Osteoblast (primary cell): ENCODE data around the gene MICAL3. TPM values are rescaled to one million over a fixed set of nuclear protein-coding genes. Genes with fewer than 3 reads are reported as not detected.

Experiments used
- DNase-seq: peaks from one replicate; pipeline ENCODE4 v3.0.0; 2011; ENCODE audit warnings: low spot score, mixed read lengths; ENCODE audit not compliant: insufficient read length; ENCODE audit errors: missing footprints
- H2AFZ ChIP-seq: 2 replicates; pipeline ENCODE4 v1.6.0; 2011; ENCODE audit warnings: mild to moderate bottlenecking, low read length
- H3K27ac ChIP-seq: 2 replicates; pipeline ENCODE4 v1.5.1; 2011; ENCODE audit warnings: mild to moderate bottlenecking, low read depth, low read length, moderate library complexity
- H3K27me3 ChIP-seq: 2 replicates; pipeline ENCODE4 v1.6.0; 2012; ENCODE audit warnings: mild to moderate bottlenecking, control low read depth, inconsistent platforms, low read length, moderate library complexity; ENCODE audit not compliant: insufficient read depth
- H3K36me3 ChIP-seq: 2 replicates; pipeline ENCODE4 v1.5.1; 2011; ENCODE audit warnings: mild to moderate bottlenecking, low read length, control low read depth, moderate library complexity; ENCODE audit not compliant: insufficient read depth
- H3K4me1 ChIP-seq: 2 replicates; pipeline ENCODE4 v1.5.1; 2011; ENCODE audit warnings: mild to moderate bottlenecking, low read length, control low read depth, moderate library complexity; ENCODE audit not compliant: insufficient read depth
- H3K4me2 ChIP-seq: 2 replicates; pipeline ENCODE4 v1.6.0; 2011; ENCODE audit warnings: mild to moderate bottlenecking, low read length; ENCODE audit not compliant: insufficient read depth
- H3K4me3 ChIP-seq: fragments of 200-600 bp; sonication (generic); 3 replicates; pipeline ENCODE4 v1.5.1; 2012; ENCODE audit warnings: mild to moderate bottlenecking, low read length, inconsistent platforms; ENCODE audit not compliant: insufficient read depth
- H3K79me2 ChIP-seq: 2 replicates; pipeline ENCODE4 v1.6.0; 2012; ENCODE audit warnings: mild to moderate bottlenecking, low read length, control low read depth, inconsistent platforms; ENCODE audit not compliant: insufficient read depth
- H3K9me3 ChIP-seq: 2 replicates; pipeline ENCODE4 v1.5.1; 2011; ENCODE audit warnings: low read depth, low read length, control low read depth
- H4K20me1 ChIP-seq: 2 replicates; pipeline ENCODE4 v1.6.0; 2012; ENCODE audit warnings: mild to moderate bottlenecking, low read length, control low read depth; ENCODE audit not compliant: insufficient read depth
- CTCF ChIP-seq: IDR thresholded peaks from 2 replicates; pipeline ENCODE4 v1.5.1; 2011; ENCODE audit warnings: mild to moderate bottlenecking, low read depth, low read length, moderate library complexity; ENCODE audit errors: extremely low read depth
- total RNA-seq: library from RNA; depleted of rRNA; stranded (reverse); fragments of >200 nt; gene quantifications from 2 replicates; pipeline ENCODE4 v1.2.3, GENCODE V29; 2012

MICAL3 gene
- total RNA-seq, 1 donor = 35.1 TPM

DNA sequence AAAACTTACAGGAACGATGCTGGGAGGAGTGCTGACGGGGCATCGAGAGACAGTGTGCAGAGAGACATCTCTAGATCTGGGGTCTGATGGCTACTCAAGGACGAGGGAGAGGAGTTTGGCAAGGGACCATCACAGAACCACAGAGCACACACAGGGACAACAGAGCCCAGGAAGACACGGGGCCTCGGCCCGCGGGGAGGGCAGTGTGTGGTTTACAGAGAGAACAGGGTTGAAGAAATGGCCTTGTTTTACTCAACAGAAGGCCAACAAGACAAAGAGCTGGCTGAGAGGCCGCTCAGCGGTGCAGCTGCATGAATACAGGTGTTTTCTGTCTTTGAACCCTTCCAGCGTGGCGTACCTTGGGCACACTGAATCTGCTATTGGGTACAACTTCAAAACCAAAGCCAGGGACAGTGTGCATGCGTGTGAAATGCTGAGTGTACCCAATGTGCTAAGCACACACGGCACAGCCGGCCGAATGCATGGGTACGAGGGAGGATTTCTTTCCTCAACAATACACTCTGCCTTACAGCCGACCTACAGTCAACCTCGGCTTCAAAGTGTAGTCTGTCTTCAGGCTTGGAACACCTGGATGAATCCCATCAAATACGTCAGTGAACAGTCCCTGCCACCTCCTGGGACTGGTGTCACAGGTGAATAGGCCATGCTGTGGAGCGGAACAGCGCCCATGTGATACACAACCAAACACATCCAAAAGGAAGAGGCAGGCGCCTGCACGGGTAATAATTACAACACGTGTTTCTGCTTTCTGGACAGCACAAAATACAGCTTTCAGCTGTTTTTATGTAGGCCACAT, 229.4 kb downstream of the MICAL3 start:
- Histone ChIP-seq H3K4me2 (no peak overlapping the region), H3K4me3 (no peak overlapping the region), H2AFZ (no peak overlapping the region), H3K4me1 (no peaks in the 10 kb centered on the region), H3K27me3 (no peaks in the 10 kb centered on the region), H3K9me3 (no peaks in the 10 kb centered on the region), H3K36me3 (no peaks in the 10 kb centered on the region), H3K27ac (no peak overlapping the region), H3K79me2 (no peaks in the 10 kb centered on the region), H4K20me1 (no peaks in the 10 kb centered on the region)
- TF ChIP-seq CTCF = no peak
- peak; percentile 73 for DNase-seq

GRCh38 chr22:17792854-17793434, 231.4 kb downstream of the MICAL3 start:
- H2AFZ ChIP-seq = no peak overlapping the region
- H3K9me3 ChIP-seq = no peaks in the 10 kb centered on the region
- H4K20me1 ChIP-seq = no peaks in the 10 kb centered on the region
- TF ChIP-seq CTCF = no peak
- H3K79me2 ChIP-seq = no peaks in the 10 kb centered on the region
- no peaks in the 10 kb centered on the region for H3K4me1 ChIP-seq
- H3K27me3 ChIP-seq = no peaks in the 10 kb centered on the region
- H3K4me2 ChIP-seq = no peak overlapping the region
- H3K27ac ChIP-seq = no peak overlapping the region
- H3K36me3 ChIP-seq = no peaks in the 10 kb centered on the region
- DNase-seq = no peak
- H3K4me3 ChIP-seq = no peak overlapping the region

DNA sequence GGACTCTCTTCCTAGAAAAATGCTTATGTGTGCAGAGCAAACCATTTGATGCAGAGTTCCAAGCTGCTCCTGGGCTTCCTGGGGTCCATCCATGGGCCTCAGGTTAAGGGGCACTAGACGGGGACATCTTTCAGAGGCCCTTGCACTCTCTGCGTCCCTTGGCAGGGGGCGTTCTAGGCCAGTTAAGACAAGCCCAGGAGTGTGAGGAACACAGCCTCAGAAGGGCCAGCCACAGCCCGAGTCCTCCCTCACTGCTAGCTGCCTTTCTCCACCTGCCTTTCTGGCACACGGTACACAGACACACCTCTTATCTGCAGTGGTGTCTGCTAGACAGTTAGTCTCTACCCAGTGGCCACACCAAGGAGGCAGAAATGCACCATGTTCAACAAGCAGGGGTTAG, 232.1 kb downstream of the MICAL3 start:
- Histone ChIP-seq H4K20me1 (no peaks in the 10 kb centered on the region), H2AFZ (no peak overlapping the region), H3K4me3 (no peak overlapping the region), H3K36me3 (no peaks in the 10 kb centered on the region), H3K27ac (no peak overlapping the region), H3K9me3 (no peaks in the 10 kb centered on the region), H3K4me2 (no peak overlapping the region), H3K27me3 (no peaks in the 10 kb centered on the region), H3K79me2 (no peaks in the 10 kb centered on the region), H3K4me1 (no peaks in the 10 kb centered on the region)
- peak; percentile 65 for DNase-seq
- TF ChIP-seq CTCF = no peak

- no peaks in the 10 kb centered on the region for H3K4me1 ChIP-seq
- DNase-seq = no peak
- H3K36me3 ChIP-seq = peaks cover 3% of the 10 kb centered on the region
- H2AFZ ChIP-seq = no peak overlapping the region
- H3K9me3 ChIP-seq = no peaks in the 10 kb centered on the region
- H4K20me1 ChIP-seq = no peaks in the 10 kb centered on the region
- H3K79me2 ChIP-seq = no peaks in the 10 kb centered on the region
- no peak for TF ChIP-seq CTCF
- H3K4me3 ChIP-seq = no peak overlapping the region
- H3K4me2 ChIP-seq = no peak overlapping the region
- no peak overlapping the region for H3K27ac ChIP-seq
- H3K27me3 ChIP-seq = no peaks in the 10 kb centered on the region
These were observed 233.2 kb downstream of the MICAL3 start for GRCh38 chr22:17791196-17791595.
